Stimulated activated naive CD8-positive, alpha-beta T cell treated with anti-CD3 and anti-CD28 coated beads, Interleukin-15, Interleukin-2, amounts not matched to agents 100 U/mL and 50 U/mL, for 24 hours (primary cell): ENCODE measurements around the gene C11orf42.
"Not testable (repeated sequence)": the region's sequence is repeated elsewhere in the genome, so short reads cannot be mapped to it uniquely, and the experiment has no call there.

Source experiments
- ATAC-seq: fragments of 150-1000 bp; cut with Tn5 transposase; one replicate; pipeline ENCODE4 v1.10.0; 2021
- DNase-seq: peaks from one replicate; pipeline ENCODE4 v3.0.0; 2021

C11orf42 gene

DNA sequence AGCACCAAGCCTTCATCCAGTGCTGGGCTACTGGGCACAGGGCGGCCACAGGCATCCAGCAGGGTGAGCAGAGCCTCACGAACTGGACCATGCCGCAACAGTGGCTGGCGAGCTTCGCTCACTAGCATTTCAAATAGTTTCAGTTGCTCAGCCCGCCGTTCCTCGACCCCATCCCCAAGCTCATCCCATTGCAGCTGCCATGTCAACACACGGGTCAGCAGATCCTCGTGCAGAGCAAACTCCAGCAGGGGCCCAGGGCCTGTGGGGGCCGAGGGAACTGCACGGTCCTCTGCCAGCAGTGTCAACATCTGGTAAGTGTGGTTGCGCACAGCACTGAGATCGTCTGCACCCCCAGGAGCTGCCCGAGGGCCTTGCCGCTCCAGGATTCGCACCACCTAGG is 18.5 kb downstream of the C11orf42 start:
- DNase-seq (no peak), ATAC-seq (no peak)

DNA sequence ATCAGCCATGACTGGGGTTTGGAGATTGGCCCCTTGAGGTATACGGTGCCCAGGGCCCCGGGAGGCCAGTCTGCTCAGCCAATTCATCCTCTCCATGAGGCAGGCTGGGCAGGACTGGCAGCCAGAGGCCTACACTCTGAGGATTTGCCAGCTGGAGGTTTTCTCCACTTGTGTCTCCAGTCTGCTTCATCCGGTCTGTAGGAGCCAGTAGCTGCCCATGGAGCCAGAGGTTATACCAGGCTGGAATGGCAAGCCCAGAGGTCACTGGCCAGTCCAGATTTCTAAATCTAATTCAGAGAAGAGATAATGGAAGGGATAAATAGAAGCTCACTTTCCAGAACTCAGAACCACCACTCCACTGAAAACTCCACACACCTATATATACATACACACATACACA is 19.1 kb downstream of the C11orf42 start:
- ATAC-seq (no peak), DNase-seq (no peak)

DNA sequence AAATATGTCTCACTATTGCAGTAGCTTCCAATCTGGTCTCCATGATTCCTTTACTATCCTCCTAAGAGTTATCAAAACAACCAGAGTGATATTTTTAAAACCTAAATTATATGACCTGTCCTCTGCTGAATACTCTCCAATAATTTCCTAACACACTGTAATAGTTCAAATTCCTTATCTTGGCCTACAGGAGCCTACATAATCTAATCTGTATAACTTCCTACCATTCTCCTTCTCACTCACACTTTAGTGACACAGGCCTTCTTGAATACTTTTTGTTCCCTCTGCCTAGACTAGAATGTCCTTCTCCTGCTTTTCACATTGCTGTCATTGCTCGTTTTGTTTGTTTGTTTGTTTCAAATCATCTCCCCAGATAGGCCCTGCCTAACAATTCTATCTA is 19.7 kb downstream of the C11orf42 start:
- ATAC-seq (no peak), DNase-seq (no peak)

DNA sequence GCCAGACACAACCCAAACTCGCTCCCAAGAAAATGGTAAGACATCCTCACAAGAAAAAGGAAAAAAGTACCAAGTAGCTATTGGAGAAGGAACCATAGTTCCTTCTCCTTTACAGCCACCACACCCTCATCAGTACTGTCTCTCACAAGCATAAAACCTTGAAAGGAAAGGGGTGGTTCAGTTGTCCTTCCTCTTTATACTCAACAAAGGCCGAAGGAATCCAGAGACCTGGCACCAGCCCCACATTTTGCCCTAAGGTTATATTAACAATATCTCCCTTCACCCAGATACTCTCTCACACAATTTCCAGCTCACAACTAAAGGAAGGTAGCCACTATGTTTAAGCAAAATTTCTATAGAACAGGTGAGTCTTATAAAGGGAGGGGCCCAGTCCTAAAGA is 20.5 kb downstream of the C11orf42 start:
- ATAC-seq (no peak), DNase-seq (no peak)

DNA sequence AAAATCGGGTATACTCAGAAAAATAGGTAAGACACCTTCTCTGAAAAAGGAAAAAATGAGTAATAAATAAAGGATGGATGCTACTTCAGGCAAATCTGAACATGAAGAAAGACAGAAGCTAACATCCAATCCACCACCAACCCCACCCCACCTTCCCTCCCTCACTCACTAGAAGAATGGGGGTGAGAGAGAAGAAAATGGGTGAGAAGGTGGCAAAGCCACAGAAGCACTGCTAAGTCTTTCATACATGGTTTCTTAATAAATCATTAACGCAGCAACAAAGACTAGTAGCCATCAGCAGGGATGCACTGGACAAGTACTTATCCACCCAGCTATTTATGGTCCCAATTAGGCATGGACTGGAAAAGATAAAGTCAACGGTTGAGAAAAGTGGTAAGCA is 23.2 kb downstream of the C11orf42 start:
- DNase-seq, result no peak
- ATAC-seq, result no peak

DNA sequence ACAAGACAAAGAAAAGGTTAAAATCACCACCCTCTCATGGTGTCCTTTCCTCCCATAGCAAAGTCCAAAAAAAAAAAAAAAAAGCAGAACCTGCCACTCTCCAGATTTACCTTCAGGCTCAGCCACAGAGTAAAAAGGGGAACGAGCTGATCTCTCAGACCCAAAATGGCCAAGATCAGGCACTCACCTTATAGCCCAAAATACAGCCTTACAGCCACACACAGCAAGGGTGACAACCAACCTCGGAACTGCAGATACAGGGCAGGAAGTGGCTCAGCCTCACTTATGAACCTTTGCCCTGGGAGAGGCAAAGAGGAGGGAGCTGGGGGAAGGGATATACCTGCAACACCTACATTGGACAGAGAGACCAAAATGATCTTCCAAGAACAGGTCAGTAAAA is 24.6 kb downstream of the C11orf42 start:
- DNase-seq (no peak), ATAC-seq (no peak)

DNA sequence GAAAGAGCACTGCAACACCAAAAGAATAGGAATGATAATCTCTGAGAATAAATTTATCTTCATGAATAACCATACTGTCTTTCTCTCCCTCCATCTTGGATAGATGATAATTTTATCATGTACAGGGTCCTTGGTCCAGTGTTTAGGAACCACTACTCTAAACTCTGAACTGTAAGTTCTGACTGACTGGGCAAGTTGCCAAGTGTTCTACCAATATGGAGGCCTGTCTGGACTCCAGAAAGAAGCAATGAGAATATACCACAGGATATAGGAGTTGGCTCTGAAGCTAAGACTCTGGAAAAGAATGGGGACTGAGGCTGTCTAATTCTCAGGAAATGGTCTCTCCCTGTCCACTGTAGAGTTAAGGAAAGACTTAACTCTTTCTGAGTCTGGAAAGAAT is 27.5 kb downstream of the C11orf42 start:
- DNase-seq, result no peak
- ATAC-seq, result no peak

DNA sequence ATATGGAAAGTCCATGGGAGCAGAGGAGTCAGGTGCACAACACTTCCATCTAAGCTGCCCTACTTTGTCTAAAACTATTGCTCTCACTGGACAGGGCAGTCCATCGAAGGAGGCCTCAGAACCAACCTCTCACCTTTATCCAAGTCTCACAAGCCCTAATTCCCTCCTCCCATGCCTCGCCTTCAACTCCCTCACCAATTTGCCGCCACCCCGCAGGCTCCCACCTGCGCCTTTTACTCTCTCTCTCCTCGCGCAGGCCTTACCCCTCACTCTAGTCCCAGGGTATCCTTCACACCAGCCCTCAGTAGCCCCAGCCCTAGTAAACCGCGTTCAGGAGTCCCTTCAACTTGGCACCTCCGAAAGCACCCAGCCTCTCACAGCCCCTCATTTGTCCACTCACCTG is 28.6 kb downstream of the C11orf42 start:
- ATAC-seq, result no peak
- DNase-seq, result no peak

DNA sequence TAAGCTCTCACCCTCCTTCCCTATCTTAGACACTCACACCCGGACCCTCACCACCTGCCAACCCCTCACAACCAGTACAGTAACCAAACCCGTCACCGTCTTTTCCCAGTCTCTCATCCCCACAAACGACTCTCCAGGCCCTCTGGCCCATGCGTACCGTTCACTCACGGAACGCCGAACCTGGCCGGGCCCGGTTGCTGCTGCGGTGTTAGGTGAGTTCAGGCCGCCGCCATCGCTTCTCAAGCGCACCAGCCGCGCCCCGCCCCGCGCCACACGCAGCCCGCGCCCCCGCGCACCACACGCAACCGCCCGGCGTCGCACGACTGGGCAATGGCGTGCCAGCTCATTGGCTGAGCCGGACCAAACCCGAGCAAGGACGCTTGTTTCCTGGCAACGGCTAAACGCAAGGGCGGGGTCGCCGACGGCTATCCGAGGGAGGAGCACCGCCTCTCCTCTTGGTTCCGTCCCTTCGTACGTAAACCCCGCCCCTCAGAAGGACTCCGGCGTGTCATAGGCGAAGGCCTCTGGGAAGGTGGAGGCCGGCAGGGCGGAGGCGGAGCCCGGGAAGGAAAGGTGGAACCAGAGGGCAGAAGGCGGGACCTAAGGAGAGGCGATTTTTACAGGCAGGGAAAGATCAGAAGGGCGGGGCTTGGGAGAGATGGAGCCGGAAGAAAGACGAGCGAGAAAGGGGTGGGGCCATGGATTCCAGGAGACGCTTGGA is 29.2 kb downstream of the C11orf42 start, which contains the start of gene FHIP1B:
FHIP1B (minus strand) TSS at position 250 of the 721 bp plus-strand sequence. CDS start 10,120 bp downstream, outside the sequence.
- DNase-seq (peak; percentile 99), ATAC-seq (peak; percentile 95)

DNA sequence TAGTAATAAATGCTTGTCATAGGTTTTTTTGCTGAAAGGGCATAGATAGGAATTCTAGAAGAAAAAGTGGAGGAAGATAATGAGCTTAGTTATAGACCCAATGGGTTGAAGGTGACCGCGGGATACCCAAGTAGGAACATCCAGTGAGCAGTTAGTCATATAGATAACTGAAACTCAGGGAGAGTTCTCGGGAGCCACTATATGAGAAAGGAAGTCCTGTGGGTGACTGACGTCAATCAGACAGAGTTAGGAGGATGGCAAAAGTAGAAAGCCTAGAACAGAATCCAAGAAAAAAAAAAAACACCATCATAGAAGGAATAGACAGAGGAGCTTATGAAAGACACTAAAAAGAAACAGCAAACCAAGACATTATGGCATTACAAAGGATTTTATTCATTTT is 31.9 kb downstream of the C11orf42 start:
- DNase-seq (no peak), ATAC-seq (no peak)

DNA sequence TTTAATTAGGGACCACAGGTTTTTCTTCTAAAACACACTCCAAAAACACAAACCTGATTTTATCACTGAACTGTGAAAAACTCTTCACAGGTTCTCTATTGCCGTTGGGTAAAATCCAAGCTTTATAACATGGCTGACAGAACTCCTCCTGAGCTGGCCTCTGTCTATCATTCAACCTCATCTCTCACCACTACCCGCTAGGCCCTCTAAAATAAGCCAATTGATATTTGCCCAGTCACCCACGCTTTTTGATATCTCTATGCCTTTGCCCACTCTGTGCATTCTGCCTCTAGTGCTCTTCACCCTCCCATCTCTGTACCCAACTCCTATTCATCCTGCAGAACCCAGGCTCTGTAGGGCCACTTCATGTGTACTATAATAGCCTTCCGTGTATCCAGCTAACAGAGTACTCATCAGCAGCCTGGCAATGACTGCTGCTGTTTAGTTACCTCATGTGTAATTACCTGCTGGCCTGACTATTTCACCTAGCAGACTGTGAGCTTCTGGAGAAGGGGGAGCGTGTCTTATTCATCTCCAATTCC is 32.5 kb downstream of the C11orf42 start:
- ATAC-seq, result no peak

DNA sequence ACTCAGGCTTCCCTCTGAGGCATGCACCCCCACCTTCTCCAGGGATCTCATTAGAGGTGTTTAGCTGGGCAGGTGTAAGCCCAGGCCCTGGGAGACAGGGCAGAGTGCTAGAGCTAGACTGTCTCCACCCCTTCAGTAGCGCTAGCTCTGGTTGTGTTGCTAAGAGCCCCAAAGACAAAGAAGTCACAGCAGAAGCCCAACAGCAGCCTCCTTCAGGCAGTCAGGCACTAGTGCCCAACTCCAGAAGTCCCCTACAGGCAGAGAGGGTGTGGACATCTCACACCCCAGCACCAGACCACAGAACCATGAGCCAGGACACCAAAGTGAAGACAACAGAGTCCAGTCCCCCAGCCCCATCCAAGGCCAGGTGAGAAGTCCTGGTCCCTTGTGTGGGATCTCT is 33.5 kb downstream of the C11orf42 start, which contains the start of gene CNGA4:
CNGA4 (plus strand) TSS at position 188 of the 400 bp plus-strand sequence; CDS start at position 306, 118 bp downstream.
- ATAC-seq, result no peak

More for the DNA sequence above, 32.5 kb downstream of the C11orf42 start:
- DNase-seq, result no peak

DNA sequence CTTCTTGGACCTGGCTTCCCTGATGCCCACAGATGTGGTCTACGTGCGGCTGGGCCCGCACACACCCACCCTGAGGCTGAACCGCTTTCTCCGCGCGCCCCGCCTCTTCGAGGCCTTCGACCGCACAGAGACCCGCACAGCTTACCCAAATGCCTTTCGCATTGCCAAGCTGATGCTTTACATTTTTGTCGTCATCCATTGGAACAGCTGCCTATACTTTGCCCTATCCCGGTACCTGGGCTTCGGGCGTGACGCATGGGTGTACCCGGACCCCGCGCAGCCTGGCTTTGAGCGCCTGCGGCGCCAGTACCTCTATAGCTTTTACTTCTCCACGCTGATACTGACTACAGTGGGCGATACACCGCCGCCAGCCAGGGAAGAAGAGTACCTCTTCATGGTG is 34.8 kb downstream of the C11orf42 start:
- DNase-seq, result no peak
- ATAC-seq, result no peak

More for the DNA sequence above, 33.5 kb downstream of the C11orf42 start, which contains the start of gene CNGA4:
- DNase-seq, result no peak

DNA sequence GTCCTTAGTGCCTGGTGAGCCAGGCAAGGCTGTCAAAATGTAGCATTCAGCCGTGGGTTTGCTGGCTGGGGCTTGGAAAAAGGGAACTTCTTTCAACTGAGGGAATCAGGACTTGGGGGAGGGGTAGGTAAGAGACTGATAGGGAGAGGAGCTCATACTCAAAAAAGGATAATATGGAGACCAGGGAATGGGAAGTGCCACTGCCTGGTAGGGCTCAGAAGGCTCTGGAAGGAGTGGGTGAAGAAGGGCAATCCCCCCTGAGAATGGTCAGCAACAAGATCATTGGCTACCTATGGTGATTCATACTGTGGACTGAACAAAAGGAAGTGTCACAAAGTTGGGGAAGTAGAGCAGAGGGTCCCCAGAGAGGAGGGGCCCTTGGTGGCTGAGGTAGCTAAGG is 35.4 kb downstream of the C11orf42 start:
- DNase-seq, result no peak
- ATAC-seq, result no peak

DNA sequence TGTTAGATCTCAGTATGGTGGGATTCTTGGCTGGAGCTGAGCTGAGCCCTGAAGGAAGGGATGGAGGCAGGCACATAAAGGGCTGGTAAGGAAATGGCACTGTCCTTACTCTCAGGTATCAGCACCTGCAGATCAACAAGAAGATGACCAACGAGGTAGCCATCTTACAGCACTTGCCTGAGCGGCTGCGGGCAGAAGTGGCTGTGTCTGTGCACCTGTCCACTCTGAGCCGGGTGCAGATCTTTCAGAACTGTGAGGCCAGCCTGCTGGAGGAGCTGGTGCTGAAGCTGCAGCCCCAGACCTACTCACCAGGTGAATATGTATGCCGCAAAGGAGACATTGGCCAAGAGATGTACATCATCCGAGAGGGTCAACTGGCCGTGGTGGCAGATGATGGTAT is 36.0 kb downstream of the C11orf42 start:
- no peak for DNase-seq
- ATAC-seq, result no peak

DNA sequence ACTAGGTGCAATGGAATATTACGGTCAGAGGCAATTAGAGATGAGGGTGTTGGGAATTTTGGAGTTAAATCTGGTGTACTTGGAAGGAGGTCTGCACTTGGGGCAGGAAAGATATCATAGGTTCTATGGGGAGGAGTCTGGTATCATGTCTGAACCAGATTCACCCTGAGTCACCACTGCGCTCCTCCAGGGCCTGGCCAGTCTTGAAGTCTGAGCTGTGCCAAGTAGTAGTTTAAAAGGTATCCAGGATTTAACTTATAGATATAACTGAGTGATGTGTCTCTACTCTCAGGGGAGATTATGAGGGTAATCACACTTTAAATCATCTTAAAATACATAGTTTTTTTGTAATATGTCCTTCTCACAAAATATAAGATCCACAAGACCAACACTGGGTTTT is 40.2 kb downstream of the C11orf42 start:
- ATAC-seq (no peak), DNase-seq (no peak)

DNA sequence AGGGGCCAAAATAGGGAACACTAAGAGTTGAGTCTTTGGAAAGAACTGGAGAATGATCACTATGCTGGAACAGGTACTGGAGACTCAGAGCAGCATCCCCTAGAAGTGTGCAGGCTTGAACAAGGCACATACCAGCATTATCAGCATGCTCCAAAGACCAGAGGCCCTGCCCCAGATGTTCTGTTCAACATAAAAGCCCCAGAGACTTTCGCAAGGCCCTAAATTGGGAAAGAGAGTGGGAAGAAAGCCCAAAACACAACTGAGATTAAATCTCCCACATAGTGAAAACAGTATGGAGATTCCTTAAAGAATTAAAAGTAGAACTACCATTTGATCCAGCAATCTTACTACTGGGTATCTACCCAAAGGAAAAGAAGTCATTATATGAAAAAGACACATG is 42.9 kb downstream of the C11orf42 start:
- DNase-seq (no peak), ATAC-seq (no peak)

DNA sequence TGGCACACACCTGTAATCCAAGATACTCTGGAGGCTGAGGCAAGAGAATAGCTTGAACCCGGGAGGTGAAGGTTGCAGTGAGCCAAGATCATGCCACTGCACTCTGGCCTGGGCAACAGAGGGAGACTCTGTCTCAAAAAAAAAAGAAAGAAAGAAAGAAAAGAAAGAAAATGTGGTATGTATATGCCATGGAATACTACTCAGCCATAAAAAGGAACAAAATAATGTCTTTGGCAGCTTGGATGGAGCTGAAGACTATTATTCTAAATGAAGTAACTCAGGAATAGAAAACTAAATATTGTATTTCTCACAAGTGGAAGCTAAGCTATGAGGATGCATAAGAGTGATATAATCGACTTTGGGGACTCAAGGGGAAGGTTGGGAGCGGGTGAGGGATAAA is 43.5 kb downstream of the C11orf42 start:
- not testable (repeated sequence) for DNase-seq, ATAC-seq

DNA sequence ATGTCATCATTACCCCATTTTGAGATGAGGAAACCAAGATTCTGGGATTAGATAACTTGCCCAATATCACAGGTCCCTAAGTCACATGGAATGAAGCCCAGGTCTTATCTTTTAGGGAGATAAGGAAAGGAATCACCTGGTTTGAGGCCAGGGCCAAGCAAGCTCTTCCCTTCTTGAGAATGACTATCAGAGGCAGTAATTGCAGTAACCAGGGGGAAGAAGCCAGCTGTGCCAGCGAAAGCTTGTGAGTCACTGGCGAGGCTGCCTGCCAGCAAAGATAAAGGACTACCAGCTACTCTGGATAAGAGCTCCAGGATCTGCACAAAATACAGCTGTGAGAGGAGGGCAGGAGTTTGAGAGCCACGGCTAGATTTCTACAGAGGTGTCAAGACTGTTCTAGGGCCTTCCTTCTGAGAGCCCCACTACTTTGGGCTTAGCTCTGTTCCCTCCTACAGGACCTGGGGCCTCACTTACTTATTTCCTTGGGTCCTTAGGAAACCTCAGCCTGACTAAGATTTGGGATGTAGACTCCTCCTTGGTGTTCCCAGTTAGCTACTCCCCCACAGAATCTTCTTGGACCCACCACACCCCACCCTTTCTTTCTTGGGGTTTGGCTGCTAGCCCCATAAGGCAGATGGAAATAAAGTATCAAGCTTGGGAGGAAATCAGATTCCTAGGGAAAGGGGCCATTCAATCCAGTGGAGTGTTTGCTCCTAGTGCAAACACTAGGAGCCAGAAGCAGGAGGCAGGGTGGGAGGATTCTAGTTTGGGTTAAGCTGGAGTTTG is 44.6 kb downstream of the C11orf42 start:
- DNase-seq (no peak), ATAC-seq (no peak)

DNA sequence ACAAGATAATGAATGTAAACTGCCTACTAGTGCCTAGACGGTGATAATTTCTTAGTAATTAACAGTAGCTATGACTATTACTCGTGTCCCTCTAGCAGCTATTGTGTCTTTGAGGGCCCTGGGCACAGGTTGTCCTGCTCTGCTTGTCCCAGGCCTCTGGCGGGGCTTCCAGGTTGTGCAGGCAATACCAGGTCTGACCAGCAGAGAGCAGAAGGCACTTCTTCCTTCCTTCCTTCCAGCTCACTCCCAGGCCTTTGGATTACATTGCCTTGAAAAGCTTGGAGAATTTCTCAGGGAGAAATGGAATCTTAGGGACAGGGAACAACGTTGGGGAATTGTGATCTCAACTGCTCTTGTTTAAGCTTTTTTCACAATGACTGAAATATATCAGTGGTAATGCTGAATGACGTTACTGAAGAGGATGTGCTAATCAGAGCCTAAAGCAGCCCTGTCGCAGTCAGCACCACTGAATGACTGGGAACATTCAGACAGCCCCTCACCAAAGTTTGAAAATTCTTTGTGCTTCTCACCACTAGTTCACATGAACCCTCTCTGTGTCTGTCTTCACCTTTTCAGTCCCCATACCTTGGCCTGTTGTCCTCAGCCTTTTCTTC is 45.9 kb downstream of the C11orf42 start:
- peak; percentile 75 for ATAC-seq
- DNase-seq, result peak; percentile 69

DNA sequence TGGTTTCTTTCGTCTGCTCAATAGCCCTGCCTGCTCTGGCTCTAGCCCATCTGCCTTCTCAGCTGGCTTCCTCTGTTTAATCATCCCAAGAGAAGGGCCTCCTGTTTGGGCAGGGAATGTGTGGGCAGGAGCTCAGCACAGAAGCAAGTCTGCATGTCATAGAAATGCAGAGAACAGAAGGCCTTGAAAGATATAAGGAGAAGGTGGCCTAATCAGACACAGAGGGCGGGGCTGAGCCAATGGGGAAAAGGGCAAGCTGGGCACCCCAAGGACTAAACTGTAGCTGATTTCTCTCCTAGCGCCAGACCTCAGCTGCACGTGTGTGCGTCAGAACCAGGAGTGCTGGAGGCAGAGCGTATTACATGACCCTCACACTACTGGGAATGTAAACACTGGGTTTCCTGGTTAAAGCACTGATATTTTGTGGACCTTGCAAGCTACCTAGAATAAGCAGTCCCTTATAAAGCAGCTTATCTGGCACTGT is 46.7 kb downstream of the C11orf42 start:
- ATAC-seq, result no peak
- DNase-seq, result no peak

DNA sequence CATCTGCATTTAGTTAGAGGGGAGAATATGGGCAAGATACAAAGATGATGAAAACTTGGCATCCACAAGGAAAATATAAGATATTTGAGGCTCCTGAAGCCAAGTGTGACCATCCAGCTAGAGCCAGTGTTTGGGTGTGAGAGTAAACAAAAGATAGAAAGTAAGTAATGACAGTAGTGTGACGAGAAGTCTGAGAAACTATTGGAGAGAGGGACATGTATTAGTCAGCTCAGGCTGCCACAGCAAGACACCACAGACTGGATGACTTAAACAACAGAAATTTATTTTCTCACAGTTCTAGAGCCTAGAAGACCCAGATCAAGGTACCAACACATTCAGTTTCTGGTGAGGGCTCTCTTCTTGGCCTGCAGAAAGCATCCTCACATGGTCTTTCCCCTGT is 47.8 kb downstream of the C11orf42 start:
- DNase-seq (no peak), ATAC-seq (no peak)

DNA sequence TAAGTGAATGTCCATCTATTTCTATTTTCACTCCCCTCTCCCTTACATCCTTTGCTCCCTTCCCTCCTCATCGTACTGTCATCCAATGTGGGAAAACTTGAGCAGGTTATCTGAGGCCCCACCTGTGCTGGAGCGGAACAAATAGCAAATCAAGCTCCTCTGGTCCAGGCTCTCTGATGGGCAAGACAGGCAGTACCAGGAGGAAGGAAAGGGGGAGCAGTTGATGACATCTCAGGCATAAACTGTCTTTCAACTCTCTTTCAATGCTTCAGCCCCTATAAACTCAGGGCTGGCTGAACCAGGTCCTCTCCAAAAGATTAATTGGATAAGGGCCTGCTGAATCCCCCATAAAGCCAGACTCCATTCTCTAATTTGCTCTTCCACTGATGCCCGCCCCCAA is 52.8 kb downstream of the C11orf42 start:
- ATAC-seq (no peak), DNase-seq (no peak)
